SIG-M5 (cell line): ENCODE results near the gene SAP25.
"Not testable (repeated sequence)": the region's sequence is repeated elsewhere in the genome, so short reads cannot be mapped to it uniquely, and the experiment has no call there.

Source experiments
- DNase-seq: peaks from one replicate; lab custom pipeline; 2025; lab: John Stamatoyannopoulos, UW

Gene SAP25

GRCh38 chr7:100575746-100576383 is 2.2 kb upstream of the SAP25 start:
- no peak for DNase-seq

- DNase-seq, result no peak
These were observed 1.5 kb upstream of the SAP25 start for GRCh38 chr7:100575206-100575631.

DNA sequence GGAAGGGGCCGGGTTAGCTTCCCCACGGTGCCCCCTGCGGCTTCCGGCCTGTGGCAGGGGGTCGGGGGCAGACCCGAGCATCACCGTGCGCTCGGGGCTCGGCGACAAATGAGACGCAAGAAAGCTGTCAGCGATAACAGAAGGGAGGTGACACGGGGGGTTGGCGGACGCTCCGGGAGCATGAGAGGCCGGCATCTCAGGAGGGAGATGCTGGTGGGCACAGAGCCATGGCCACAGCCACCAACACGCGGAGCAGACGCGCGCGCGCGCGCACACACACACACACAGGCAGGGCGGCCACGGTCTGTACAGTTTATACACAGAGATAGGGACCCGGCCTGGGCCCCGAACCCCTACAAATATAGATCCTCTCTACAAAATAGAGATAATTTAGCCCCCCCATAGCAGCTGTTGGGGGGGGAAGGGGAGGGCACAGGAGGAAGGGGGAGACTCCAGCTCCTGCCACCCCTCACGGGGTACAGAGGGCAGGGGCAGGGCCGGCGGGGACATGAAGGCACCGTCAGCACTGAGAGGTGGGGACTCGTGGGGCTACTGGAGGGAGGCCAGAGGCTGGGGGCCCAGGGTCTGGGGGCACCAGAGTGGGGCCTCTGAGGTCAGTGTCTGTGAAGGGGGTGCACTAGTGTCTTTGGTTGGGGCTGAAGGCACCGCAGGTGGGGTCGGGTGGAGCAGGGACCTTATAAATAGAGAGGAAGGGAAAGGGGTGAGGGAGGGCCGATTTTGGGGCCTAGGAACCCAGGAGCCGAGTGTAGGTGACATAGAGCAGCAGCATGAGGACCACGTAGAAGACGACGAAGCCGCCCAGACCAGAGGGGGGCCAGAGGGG is 884 bp upstream of the SAP25 start:
- no peak for DNase-seq

DNA sequence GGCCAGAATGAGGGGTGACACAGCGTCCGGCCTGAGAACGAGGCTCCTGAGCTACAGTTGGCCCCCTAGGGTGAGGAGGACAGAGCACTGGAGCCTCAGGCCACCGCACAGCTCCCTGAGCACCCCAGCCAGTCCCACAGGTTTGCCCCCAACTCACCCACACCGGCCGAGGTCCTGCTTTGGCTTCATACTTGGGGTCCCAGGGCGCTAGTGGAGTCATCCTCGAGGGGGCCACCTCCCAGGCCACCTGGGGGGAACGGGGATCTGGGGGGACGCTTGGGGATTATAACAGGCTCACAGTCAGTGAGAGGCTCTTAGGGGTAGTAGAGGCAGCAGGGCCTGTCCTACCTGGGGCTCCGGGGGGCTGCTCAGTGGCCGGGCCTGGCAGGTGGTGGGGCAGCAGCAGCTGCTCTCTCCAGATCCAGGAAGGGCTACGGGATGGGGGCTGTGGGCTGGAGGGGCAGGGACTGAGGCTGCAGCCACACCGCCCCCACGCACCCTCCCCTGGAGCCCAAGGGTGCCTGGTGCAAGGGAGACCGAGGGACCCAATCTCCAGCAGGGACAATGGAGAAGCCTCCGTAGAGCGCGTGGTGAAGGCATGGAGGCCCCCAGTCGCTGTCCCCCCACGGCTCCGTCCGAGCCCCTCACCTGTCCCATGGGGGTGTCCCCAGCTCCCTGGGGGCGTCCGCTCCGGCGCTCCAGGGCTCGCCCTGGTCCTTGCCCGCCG is 588 bp downstream of the SAP25 start:
- no peak for DNase-seq

GRCh38 chr7:100572281-100572948 is 1.3 kb downstream of the SAP25 start:
- DNase-seq, result no peak

GRCh38 chr7:100571829-100572116 is 1.9 kb downstream of the SAP25 start:
- no peak for DNase-seq

DNA sequence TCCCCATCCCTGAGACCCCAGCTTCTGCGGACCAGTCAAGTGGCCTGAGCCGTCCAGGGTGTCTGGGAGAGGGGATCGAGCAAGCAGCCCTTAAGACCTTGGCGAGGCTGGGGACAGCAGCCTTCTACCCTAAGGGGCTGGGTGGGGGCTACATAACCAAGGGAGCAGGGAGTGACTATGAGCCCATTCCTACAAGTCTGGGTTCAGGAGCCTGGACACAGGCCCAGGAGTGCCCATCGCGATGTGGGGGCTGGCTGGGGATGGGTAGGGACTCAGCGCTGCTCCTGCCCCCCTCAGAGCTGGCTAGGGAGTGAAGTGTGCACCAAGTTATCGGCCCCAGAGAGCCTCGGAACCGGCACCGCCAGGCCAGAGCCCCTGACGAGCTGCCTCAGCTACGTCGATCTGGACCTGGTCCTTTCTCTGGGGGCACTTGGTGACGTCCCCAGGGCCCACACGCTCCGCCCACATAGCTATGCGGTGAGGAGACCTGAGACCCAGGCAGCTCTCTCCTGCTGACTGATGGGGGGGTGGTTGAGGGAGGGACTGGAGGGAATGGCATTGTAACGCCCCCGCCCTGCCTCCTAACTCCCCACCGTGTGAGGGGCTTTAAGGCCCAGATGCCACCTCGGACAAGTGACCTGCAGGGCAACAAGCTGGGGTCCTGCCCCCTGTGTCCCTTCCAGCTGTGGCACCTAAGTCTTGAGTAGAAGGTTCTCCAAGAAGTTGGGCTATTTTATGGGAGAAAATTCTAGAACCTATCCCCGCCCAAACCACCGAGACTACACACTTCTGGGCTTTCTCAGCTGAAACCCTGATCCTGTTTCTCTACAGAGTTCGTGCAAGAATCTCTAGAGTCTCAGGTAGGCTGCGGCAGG is 2.5 kb downstream of the SAP25 start:
- DNase-seq, result no peak

DNA sequence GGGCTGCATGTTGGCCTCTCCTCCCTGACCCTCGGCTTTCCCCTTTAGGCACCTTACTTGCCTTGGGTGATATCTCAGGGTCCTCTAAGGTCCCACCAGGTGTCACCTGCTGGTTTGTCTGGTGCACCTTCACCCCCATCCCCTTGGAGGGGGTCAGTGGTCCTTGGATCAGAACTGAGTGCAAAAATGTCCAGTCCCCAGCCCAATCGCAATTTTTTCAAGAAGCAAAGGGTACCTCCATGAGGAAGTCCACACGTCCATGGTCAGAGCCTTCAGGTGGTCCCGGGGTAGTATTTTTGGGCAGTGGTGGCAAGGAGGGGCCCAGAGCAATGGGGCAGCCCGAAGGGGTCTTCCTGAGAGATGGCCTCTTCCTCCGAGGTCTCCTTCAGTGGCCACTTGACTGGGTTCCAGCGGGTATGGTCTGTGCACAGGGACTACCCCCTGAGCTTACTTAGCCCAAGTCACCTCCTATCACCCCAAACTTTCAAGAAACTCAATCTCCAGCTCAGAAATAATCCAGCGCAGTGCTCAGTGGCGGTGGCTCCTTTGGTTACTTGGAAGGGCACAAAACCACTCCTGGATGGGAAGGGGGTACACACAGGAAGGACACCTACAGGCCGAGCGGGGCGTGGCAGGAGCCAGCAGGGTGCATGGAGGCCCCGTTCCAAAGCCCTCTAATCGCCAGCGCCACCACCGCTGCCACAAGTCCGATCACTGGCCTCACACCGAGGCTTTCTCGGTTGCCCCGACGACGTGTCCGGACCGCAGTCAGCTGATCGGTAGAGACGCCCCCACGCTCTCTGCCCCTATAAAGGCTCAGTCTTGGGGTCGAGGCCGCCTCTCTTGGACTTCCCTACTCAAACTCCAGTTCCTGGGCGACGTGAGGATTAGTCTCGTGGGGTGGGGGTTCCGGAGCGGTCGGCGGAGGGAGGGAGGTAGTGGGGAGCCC is 4.5 kb downstream of the SAP25 start:
- DNase-seq, result no peak

DNA sequence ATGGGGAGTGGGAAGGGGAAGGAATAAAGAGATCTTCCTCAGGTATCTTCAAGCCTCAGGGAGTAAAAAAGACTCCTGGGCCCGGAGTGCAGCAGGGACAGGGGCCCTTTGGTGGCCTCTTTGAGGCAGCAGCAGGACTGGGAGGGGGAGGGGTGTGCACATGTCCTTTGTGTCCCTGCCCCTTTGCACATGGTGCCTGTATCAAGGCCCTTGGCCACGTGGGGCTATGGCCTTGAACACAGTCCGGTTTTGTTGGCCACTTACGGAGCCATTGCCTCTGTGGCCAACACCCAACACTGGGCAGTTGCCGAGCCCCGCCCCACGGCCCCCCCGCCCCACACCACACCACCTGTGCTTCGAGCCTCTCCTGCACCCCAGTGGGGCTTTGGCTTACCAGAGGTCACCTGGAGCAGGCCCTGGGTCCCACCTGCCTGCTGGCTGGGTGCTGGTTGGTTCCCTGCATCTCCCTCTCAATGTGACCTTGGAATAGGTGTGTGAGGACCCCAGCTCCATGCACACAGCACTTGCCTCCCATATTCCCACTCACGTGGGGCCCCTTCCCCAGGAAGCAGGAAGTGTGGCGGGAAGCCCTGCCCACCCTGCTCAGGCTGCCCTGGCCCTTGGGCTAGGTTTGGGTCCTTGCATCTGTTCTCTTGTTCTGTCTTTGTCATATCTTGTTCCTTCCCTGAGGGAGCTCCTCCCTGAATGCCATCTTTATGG is 5.4 kb downstream of the SAP25 start:
- no peak for DNase-seq

- DNase-seq, result no peak
These were observed 5.9 kb downstream of the SAP25 start for GRCh38 chr7:100567751-100568175.

DNA sequence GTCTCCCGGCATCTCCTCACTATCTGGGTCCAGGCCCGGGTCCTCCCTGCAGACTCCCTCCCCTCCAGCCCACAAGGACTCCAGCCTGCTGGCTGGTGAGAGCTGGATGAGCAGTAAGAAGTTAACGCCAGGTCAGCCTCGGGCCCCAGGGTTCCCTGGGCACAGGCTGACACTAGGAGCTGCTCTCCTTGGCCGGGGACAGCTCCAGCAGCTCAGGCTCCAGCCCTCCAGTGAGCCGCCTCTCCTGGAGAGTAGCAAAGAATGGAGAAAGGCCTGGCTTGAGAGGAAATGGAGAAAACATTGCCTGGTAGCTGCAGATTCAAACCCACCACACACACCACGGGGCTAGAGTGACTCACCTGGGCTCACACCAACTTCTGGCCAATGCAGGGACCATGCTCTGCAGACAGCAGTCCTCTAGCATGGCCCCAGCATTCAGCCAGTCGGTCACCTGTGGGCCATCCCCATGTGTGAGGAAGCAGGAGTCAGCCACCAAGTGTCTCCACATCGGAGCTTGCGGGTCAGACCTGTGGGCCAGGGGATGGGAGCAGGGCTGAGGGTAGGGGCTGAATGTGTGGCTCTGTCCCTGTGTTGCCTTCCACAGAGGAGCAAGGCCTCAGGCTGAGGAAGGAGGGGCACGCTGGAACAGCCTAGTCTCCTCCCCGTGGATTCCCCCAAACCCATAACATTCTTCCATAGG is 6.5 kb downstream of the SAP25 start:
- no peak for DNase-seq

GRCh38 chr7:100566018-100566531 is 7.6 kb downstream of the SAP25 start:
- DNase-seq, result no peak

GRCh38 chr7:100565133-100565571 is 8.5 kb downstream of the SAP25 start:
- DNase-seq, result no peak

DNA sequence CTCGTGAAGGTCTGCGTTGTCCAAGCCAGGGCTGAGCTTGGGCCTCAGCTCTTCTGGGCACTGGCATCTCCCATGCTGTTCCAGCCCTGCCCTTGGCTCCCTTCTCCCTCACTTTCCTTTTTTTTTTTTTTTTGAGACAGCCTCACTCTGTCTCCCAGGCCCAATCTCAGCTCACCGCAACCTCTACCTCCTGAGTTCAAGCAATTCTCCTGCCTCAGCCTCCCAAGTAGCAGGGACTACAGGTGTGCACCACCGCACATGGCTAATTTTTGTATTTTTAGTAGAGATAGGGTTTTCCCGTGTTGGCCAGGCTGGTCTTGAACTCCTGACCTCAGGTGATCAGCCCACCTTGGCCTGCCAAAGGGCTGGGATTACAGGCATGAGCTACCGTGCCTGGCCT is 9.3 kb downstream of the SAP25 start:
- DNase-seq, result not testable (repeated sequence)

DNA sequence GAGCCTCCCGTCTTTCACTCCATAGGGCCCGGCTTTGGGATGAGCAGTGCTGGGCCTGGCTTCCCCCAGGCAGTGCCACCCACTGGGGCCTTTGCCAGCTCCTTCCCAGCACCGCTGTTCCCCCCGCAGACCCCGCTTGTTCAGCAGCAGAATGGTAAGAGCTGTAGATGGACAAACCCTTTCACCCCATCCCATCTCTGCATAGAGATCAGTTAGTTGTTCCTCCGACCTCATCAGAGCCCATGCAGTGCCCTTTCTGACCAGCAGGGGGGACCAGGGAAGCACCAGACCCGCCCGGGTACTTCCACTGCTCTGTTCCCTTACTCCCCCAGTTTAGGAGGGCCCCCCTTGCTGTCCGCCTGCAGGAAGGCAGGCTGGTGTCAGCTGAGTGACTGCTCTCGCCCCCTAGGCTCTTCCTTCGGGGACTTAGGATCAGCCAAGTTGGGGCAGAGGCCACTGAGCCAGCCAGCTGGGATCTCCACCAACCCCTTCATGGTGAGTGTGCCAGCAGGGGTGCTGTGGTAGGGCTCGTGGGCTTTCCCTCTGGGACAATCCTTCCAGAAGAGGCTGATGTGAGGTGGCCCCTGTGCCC is 9.8 kb downstream of the SAP25 start:
- DNase-seq, result no peak

GRCh38 chr7:100563100-100563564 is 10.6 kb downstream of the SAP25 start:
- no peak for DNase-seq

DNA sequence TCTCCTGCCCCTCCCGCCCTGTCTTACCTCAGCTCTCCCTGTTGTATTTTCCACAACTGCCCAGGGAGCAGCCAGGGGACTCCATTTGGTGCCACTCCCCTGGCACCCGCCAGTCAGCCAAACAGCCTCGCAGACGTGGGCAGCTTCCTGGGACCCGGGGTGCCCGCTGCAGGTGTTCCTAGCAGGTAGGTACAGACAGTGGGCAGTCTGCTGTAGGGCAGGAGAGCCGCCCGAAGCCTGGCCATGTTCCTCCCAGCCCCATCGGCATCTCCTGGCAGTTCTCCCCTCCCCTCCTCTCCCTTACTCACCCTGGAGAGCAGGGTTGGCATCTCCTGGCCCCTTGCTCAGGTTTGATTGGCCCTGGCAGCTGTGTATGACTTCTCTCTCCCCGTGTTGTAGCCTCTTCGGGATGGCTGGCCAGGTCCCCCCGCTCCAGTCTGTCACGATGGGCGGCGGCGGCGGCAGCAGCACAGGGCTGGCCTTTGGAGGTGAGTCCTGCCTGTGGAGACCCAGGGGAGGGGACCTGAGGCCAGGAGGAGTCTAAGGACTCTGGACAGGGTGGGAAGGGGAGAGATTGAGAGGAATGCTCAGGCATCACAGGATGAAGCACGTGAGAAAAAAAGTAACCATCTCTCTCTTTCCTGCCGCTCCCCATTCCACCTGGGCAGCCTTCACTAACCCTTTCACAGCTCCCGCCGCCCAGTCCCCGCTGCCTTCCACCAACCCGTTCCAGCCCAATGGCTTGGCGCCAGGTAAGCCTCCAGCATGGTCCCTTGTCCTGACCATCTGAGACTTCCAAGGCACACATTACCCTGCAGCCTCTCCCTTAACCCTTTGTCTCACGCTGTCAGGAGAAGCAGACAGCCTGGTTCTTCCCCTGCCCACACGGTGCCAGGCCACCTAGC is 11.3 kb downstream of the SAP25 start:
- DNase-seq, result no peak
